SJCRH30 (cell line): ENCODE data around the gene APOBEC3F. TPM values are rescaled to one million over a fixed set of nuclear protein-coding genes. Genes with fewer than 3 reads are reported as not detected.
A peak's percentile ranks its signal among the peaks of the same experiment; 100 is the strongest.

ENCODE experiments used
- DNase-seq, 2 experiments: peaks; one replicate each; pipeline ENCODE4 v3.0.0-alpha.2; 2015 to 2020
- H3K27ac ChIP-seq: fragments of 250-450 bp; sonication (Bioruptor Pico); 2 replicates; pipeline ENCODE4 v1.5.1; 2020; ENCODE audit warnings: mild to moderate bottlenecking, moderate library complexity
- H3K27me3 ChIP-seq: fragments of 250-450 bp; sonication (Bioruptor Pico); 2 replicates; pipeline ENCODE4 v1.5.1; 2020; ENCODE audit warnings: mild to moderate bottlenecking, moderate library complexity
- H3K36me3 ChIP-seq: fragments of 250-450 bp; sonication (Bioruptor Pico); 2 replicates; pipeline ENCODE4 v1.5.1; 2020; ENCODE audit warnings: mild to moderate bottlenecking, moderate library complexity
- H3K4me1 ChIP-seq: fragments of 250-450 bp; sonication (Bioruptor Pico); 2 replicates; pipeline ENCODE4 v1.5.1; 2020; ENCODE audit warnings: mild to moderate bottlenecking, moderate library complexity
- H3K4me3 ChIP-seq: fragments of 250-450 bp; sonication (Bioruptor Pico); 2 replicates; pipeline ENCODE4 v1.5.1; 2020; ENCODE audit warnings: mild to moderate bottlenecking, moderate library complexity
- H3K9me3 ChIP-seq: fragments of 250-450 bp; sonication (Bioruptor Pico); replicated peaks from 2 replicates; pipeline ENCODE4 v1.5.1; 2020; ENCODE audit warnings: mild to moderate bottlenecking, moderate library complexity
- total RNA-seq: library from RNA; depleted of rRNA; stranded (reverse); fragments of >200 nt; shearing (Covaris generic); gene quantifications from 2 replicates; pipeline ENCODE4 v1.2.3, GENCODE V29; 2014

The APOBEC3F gene
- total RNA-seq, 1 experiment from 2014 or later = not detected

DNA sequence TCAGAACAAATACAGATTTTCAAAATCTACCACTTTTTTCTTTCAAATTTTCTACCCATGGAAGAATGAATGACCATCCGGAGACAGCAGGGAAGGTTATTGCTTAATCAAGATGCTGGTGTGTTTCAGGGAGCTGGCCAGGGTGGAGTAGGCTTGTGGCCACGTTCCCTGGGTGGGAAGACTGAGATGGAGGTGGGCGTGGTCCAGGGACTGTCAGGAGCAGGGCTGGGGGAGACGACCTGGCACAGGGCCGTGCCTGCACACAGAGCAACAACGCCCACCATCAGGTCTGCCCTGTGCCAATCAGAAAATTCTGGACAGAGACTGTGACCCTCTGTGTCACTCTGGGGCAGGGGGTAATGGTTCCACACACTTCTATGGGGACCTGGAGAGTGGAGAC is 49.3 kb downstream of the APOBEC3F start:
- Histone ChIP-seq H3K9me3 (no peaks in the 10 kb centered on the region), H3K4me1 (no peaks in the 10 kb centered on the region), H3K27me3 (peaks cover 10% of the 10 kb centered on the region), H3K27ac (no peak overlapping the region), H3K36me3 (no peaks in the 10 kb centered on the region), H3K4me3 (no peak overlapping the region)
- no peak for DNase-seq

- Histone ChIP-seq H3K36me3 (no peaks in the 10 kb centered on the region), H3K27me3 (peaks cover 7% of the 10 kb centered on the region; the same call in 1 of the 2 replicates), H3K9me3 (no peaks in the 10 kb centered on the region), H3K27ac (no peak overlapping the region), H3K4me3 (no peak overlapping the region), H3K4me1 (no peaks in the 10 kb centered on the region)
- DNase-seq = no peak
Measured at GRCh38 chr22:39090426-39091064, 49.9 kb downstream of the APOBEC3F start.

- peaks cover 1% of the 10 kb centered on the region; the same call in 1 of the 2 replicates for H3K27me3 ChIP-seq
- DNase-seq = no peak
Measured at GRCh38 chr22:39091126-39092081, 50.7 kb downstream of the APOBEC3F start.

DNA sequence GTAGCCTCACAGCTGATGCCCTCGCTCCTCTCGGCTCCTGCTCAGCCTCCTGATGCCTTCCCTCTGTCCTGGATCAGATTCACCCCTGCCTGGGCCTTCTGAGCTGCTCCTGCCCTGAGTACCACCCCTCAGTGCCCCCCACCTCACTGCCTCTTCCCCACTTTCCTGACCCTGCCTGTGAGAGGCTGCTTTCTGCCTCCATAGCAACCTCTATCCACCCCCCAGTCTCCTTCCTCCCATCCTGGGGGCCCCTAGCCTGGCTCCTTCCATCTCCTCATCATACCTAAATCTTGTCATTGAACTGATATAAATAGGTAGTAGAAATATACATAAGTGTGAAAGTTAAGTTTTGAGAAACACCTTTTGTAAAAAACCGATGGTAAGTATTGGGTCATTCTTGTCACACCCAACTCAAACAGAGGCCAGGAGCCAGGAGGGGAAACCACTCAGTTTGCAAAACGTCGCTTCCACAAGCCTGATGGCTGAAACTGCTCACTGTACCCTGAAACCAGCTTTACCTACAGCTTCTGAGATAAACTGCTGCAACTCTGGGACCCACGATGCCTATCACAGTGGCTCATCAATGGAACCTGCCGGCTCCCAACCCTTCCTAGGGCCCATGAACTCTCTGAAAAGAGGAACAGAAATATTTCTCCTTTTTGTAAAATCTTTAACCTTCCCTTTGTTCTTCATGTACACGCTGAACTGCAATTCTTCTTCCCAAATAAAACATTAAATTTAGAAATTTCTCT is 51.6 kb downstream of the APOBEC3F start:
- DNase-seq = no peak
- no peak overlapping the region for H3K4me3 ChIP-seq
- H3K36me3 ChIP-seq = no peaks in the 10 kb centered on the region
- H3K4me1 ChIP-seq = no peaks in the 10 kb centered on the region
- H3K9me3 ChIP-seq = no peaks in the 10 kb centered on the region
- H3K27me3 ChIP-seq = no peaks in the 10 kb centered on the region; the same call in 1 of the 2 replicates
- H3K27ac ChIP-seq = no peak overlapping the region

More at GRCh38 chr22:39091126-39092081, 50.7 kb downstream of the APOBEC3F start:
- Histone ChIP-seq H3K27ac (no peak overlapping the region), H3K36me3 (no peaks in the 10 kb centered on the region), H3K4me3 (no peak overlapping the region), H3K4me1 (no peaks in the 10 kb centered on the region), H3K9me3 (no peaks in the 10 kb centered on the region)

- Histone ChIP-seq H3K27me3 (no peaks in the 10 kb centered on the region), H3K9me3 (no peaks in the 10 kb centered on the region), H3K36me3 (no peaks in the 10 kb centered on the region), H3K4me3 (no peak overlapping the region), H3K4me1 (no peaks in the 10 kb centered on the region), H3K27ac (no peak overlapping the region)
- DNase-seq = no peak
Measured at GRCh38 chr22:39094717-39095389, 54.2 kb downstream of the APOBEC3F start.

GRCh38 chr22:39095971-39096370 is 55.3 kb downstream of the APOBEC3F start:
- Histone ChIP-seq H3K27me3 (no peaks in the 10 kb centered on the region), H3K36me3 (no peaks in the 10 kb centered on the region), H3K27ac (no peak overlapping the region), H3K4me1 (no peaks in the 10 kb centered on the region), H3K4me3 (no peak overlapping the region), H3K9me3 (no peaks in the 10 kb centered on the region)
- DNase-seq = no peak

GRCh38 chr22:39097098-39098020 is 56.7 kb downstream of the APOBEC3F start, which contains the start of gene APOBEC3H:
TSS of gene APOBEC3H (plus strand) at chr22:39097244. CDS start at chr22:39100279, 3,035 bp downstream.
- Histone ChIP-seq H3K27ac (no peak within 1 kb of the TSS), H3K4me3 (no peak within 1 kb of the TSS), H3K27me3 (no peaks in the 10 kb centered on the region), H3K9me3 (no peaks in the 10 kb centered on the region), H3K4me1 (no peaks in the 10 kb centered on the region), H3K36me3 (no peaks in the 10 kb centered on the region)
- peak in 1 of 2 experiments; percentile 13 for DNase-seq

DNA sequence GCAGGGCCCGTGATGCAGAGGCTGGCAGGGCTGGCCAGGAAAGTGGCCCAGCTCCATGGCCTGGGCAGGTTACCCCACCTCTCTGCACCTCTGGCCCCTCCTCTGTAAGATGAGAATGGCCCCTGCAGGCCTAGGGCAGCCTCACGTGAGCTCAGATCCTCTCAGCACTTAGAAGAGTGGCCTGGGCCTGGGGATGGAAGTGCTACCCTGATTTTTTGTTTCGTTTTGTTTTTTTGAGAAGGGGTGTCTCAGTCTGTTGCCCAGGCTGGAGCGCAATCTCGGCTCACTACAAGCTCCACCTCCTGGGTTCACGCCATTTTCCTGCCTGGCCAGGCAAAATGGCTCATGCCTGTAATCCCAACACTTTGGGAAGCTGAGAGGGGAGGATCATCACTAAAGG is 57.4 kb downstream of the APOBEC3F start:
- H3K36me3 ChIP-seq = no peaks in the 10 kb centered on the region
- no peaks in the 10 kb centered on the region for H3K4me1 ChIP-seq
- H3K9me3 ChIP-seq = no peaks in the 10 kb centered on the region
- H3K27me3 ChIP-seq = no peaks in the 10 kb centered on the region
- H3K4me3 ChIP-seq = no peak overlapping the region
- DNase-seq = no peak
- no peak overlapping the region for H3K27ac ChIP-seq

- Histone ChIP-seq H3K27me3 (no peaks in the 10 kb centered on the region), H3K27ac (no peak overlapping the region), H3K4me1 (no peaks in the 10 kb centered on the region), H3K36me3 (no peaks in the 10 kb centered on the region), H3K9me3 (no peaks in the 10 kb centered on the region), H3K4me3 (no peak overlapping the region)
- DNase-seq = no peak
Measured at GRCh38 chr22:39098576-39098975, 57.9 kb downstream of the APOBEC3F start.

- Histone ChIP-seq H3K27ac (no peak overlapping the region), H3K27me3 (0 out of 2 replicates have a peak, but pooled peaks cover 4% of the 10 kb centered on the region), H3K9me3 (no peaks in the 10 kb centered on the region), H3K36me3 (no peaks in the 10 kb centered on the region), H3K4me3 (no peak overlapping the region), H3K4me1 (no peaks in the 10 kb centered on the region)
- DNase-seq = no peak
Measured at GRCh38 chr22:39101226-39101625, 60.6 kb downstream of the APOBEC3F start.

- H3K27me3 ChIP-seq = peaks cover 4% of the 10 kb centered on the region; the same call in 1 of the 2 replicates
- no peak overlapping the region for H3K4me3 ChIP-seq
- no peak overlapping the region for H3K27ac ChIP-seq
- H3K4me1 ChIP-seq = no peaks in the 10 kb centered on the region
- no peaks in the 10 kb centered on the region for H3K36me3 ChIP-seq
- no peaks in the 10 kb centered on the region for H3K9me3 ChIP-seq
- DNase-seq = no peak
Measured at GRCh38 chr22:39103431-39103830, 62.8 kb downstream of the APOBEC3F start.
